Mesenchymal stem cell (in vitro differentiated cells and primary cell): ENCODE results near the gene ZAR1L. TPM values are rescaled to one million over a fixed set of nuclear protein-coding genes. Genes with fewer than 3 reads are reported as not detected.
"Not testable (repeated sequence)": the region's sequence is repeated elsewhere in the genome, so short reads cannot be mapped to it uniquely, and the experiment has no call there.

Source experiments
- DNase-seq: peaks from one replicate; pipeline ENCODE4 v3.0.0-alpha.2; 2013
- H2AFZ ChIP-seq: one replicate; pipeline ENCODE4 v1.6.1; 2013; ENCODE audit warnings: low read depth, mild to moderate bottlenecking, control low read depth, inconsistent platforms, low read length, moderate library complexity
- H2AK5ac ChIP-seq: 2 replicates; pipeline ENCODE4 v1.6.1; 2013; ENCODE audit warnings: low read length, moderate library complexity, mild to moderate bottlenecking, inconsistent platforms; ENCODE audit not compliant: severe bottlenecking
- H2BK120ac ChIP-seq: one replicate; pipeline ENCODE4 v1.6.1; 2013; ENCODE audit warnings: low read depth, mild to moderate bottlenecking, inconsistent platforms, low read length, moderate library complexity
- H2BK12ac ChIP-seq, 2 experiments: one replicate each; pipeline ENCODE4 v1.6.1; 2013; ENCODE audit warnings: inconsistent platforms in 2 of 2, low read length in 2 of 2, mild to moderate bottlenecking in 2 of 2, moderate library complexity in 2 of 2, control low read depth in 1 of 2
- H2BK15ac ChIP-seq: one replicate; pipeline ENCODE4 v1.6.1; 2013; ENCODE audit warnings: mild to moderate bottlenecking, low read depth, inconsistent platforms; ENCODE audit not compliant: poor library complexity, severe bottlenecking
- H2BK5ac ChIP-seq: 2 replicates; pipeline ENCODE4 v1.6.1; 2013; ENCODE audit warnings: low read depth, mild to moderate bottlenecking, low read length, control low read depth, inconsistent platforms; ENCODE audit not compliant: poor library complexity, severe bottlenecking
- H3K14ac ChIP-seq, 2 experiments: one replicate each; pipeline ENCODE4 v1.6.1; 2013; ENCODE audit warnings: inconsistent platforms in 2 of 2, low read length in 2 of 2, control low read depth in 1 of 2, mild to moderate bottlenecking in 1 of 2, moderate library complexity in 1 of 2
- H3K18ac ChIP-seq, 2 experiments: one replicate each; pipeline ENCODE4 v1.6.1; 2013; ENCODE audit warnings: inconsistent platforms in 2 of 2, low read length in 2 of 2, control low read depth in 1 of 2, low read depth in 1 of 2, mild to moderate bottlenecking in 1 of 2
- H3K23ac ChIP-seq, 2 experiments: one replicate each; pipeline ENCODE4 v1.6.1; 2013; ENCODE audit warnings: inconsistent platforms in 2 of 2, low read length in 2 of 2, mild to moderate bottlenecking in 2 of 2, moderate library complexity in 2 of 2, control low read depth in 1 of 2
- H3K27ac ChIP-seq: 2 replicates; pipeline ENCODE4 v1.5.1; 2013; ENCODE audit warnings: mild to moderate bottlenecking, moderate library complexity, low read length, control low read depth, inconsistent platforms; ENCODE audit not compliant: poor library complexity, severe bottlenecking
- H3K27me3 ChIP-seq, 2 experiments: 2 replicates each; pipeline versions ENCODE4 v1.6.1 to v1.7.0; 2013; ENCODE audit warnings: low read length in 2 of 2, mild to moderate bottlenecking in 2 of 2, moderate library complexity in 2 of 2, control low read depth in 1 of 2, inconsistent platforms in 1 of 2; ENCODE audit not compliant: control insufficient read depth in 1 of 2, insufficient read depth in 1 of 2
- H3K36me3 ChIP-seq, 2 experiments: 2 replicates each; pipeline versions ENCODE4 v1.6.1 to v1.7.0; 2013; ENCODE audit warnings: low read length in 2 of 2, control low read depth in 1 of 2, inconsistent platforms in 1 of 2, low read depth in 1 of 2, mild to moderate bottlenecking in 1 of 2; ENCODE audit not compliant: insufficient read depth in 2 of 2, control insufficient read depth in 1 of 2
- H3K4ac ChIP-seq, 2 experiments: one replicate each; pipeline ENCODE4 v1.6.1; 2013; ENCODE audit warnings: inconsistent platforms in 2 of 2, low read length in 2 of 2, mild to moderate bottlenecking in 2 of 2, moderate library complexity in 2 of 2, control low read depth in 1 of 2, low read depth in 1 of 2
- H3K4me1 ChIP-seq: 2 replicates; pipeline ENCODE4 v1.6.1; 2013; ENCODE audit warnings: low read depth, low read length, control low read depth; ENCODE audit not compliant: control insufficient read depth, insufficient read depth
- H3K4me2 ChIP-seq: 2 replicates; pipeline ENCODE4 v1.6.1; 2013; ENCODE audit warnings: low read length, mild to moderate bottlenecking, inconsistent platforms; ENCODE audit not compliant: poor library complexity, severe bottlenecking
- H3K4me3 ChIP-seq, 2 experiments: 2 replicates each; pipeline versions ENCODE4 v1.5.1 to v1.7.0; 2013; ENCODE audit warnings: low read length in 2 of 2, mild to moderate bottlenecking in 2 of 2, control low read depth in 1 of 2, low read depth in 1 of 2; ENCODE audit not compliant: insufficient read depth in 1 of 2
- H3K79me1 ChIP-seq: replicated peaks from 2 replicates; pipeline ENCODE4 v1.6.1; 2013; ENCODE audit warnings: mild to moderate bottlenecking, control low read depth, low read length, inconsistent platforms; ENCODE audit not compliant: poor library complexity, severe bottlenecking
- H3K9ac ChIP-seq: 2 replicates; pipeline ENCODE4 v1.7.0; 2013; ENCODE audit warnings: mild to moderate bottlenecking, low read length, moderate library complexity
- H3K9me3 ChIP-seq: 2 replicates; pipeline ENCODE4 v1.7.0; 2013; ENCODE audit warnings: mild to moderate bottlenecking, low read length; ENCODE audit not compliant: control insufficient read depth
- H4K8ac ChIP-seq: one replicate; pipeline ENCODE4 v1.6.1; 2013; ENCODE audit warnings: inconsistent platforms, mild to moderate bottlenecking, low read length, moderate library complexity
- H4K91ac ChIP-seq: one replicate; pipeline ENCODE4 v1.6.1; 2013; ENCODE audit warnings: mild to moderate bottlenecking, low read length, inconsistent platforms
- WGBS: methylation state at CpG from one replicate; pipeline ENCODE4 v1.1.7; 2013; ENCODE audit warnings: mixed read lengths; 5-methylcytosine and 5-hydroxymethylcytosine counted together
- polyA plus RNA-seq, 2 experiments: library from polyadenylated mRNA; stranded (reverse); fragments of 200-250 nt; gene quantifications; one replicate each; pipeline ENCODE4 v1.2.3, GENCODE V29; 2013

The ZAR1L gene
- polyA plus RNA-seq (2013, experiment 1 of 2), result not detected
- not detected for polyA plus RNA-seq (2013, experiment 2 of 2)

DNA sequence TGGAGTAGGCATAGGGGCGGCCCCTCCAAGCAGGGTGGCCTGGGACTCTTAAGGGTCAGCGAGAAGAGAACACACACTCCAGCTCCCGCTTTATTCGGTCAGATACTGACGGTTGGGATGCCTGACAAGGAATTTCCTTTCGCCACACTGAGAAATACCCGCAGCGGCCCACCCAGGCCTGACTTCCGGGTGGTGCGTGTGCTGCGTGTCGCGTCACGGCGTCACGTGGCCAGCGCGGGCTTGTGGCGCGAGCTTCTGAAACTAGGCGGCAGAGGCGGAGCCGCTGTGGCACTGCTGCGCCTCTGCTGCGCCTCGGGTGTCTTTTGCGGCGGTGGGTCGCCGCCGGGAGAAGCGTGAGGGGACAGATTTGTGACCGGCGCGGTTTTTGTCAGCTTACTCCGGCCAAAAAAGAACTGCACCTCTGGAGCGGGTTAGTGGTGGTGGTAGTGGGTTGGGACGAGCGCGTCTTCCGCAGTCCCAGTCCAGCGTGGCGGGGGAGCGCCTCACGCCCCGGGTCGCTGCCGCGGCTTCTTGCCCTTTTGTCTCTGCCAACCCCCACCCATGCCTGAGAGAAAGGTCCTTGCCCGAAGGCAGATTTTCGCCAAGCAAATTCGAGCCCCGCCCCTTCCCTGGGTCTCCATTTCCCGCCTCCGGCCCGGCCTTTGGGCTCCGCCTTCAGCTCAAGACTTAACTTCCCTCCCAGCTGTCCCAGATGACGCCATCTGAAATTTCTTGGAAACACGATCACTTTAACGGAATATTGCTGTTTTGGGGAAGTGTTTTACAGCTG is at the start of gene ZAR1L, which contains the start of gene BRCA2:
Gene ZAR1L, minus strand, starts transcription at position 126 of the 790 bp plus-strand sequence. CDS start 3,438 bp downstream, outside the sequence.
Gene BRCA2, plus strand, starts transcription at position 271 of the 790 bp plus-strand sequence. CDS start 953 bp downstream, outside the sequence.
- H2BK120ac ChIP-seq, result no peak within 1 kb of the TSS
- H3K36me3 ChIP-seq, result no peaks in the 10 kb centered on the region
- no peaks in the 10 kb centered on the region for H3K9me3 ChIP-seq
- peak within 1 kb of the TSS; percentile 73 for H4K91ac ChIP-seq
- no peaks in the 10 kb centered on the region for H3K4me1 ChIP-seq
- H2BK15ac ChIP-seq, result peak within 1 kb of the TSS; percentile 62
- H3K27ac ChIP-seq, result peak within 1 kb of the TSS; percentile 78
- no peak within 1 kb of the TSS for H2BK5ac ChIP-seq
- no peaks in the 10 kb centered on the region for H3K79me1 ChIP-seq
- H3K18ac ChIP-seq, result peak within 1 kb of the TSS; percentile 80 to 84
- under 1% methylated on average over 50 of the region's 60 CpGs for WGBS
- DNase-seq, result peak; percentile 93
- no peak within 1 kb of the TSS for H3K23ac ChIP-seq
- peak within 1 kb of the TSS; percentile 88 to 90 for H3K4me3 ChIP-seq
- H4K8ac ChIP-seq, result peak within 1 kb of the TSS; percentile 100
- no peaks in the 10 kb centered on the region for H3K27me3 ChIP-seq
- peak within 1 kb of the TSS; percentile 98 for H3K9ac ChIP-seq
- H2AFZ ChIP-seq, result peak within 1 kb of the TSS; percentile 91
- H2AK5ac ChIP-seq, result no peak within 1 kb of the TSS
- peak within 1 kb of the TSS in 1 of 2 experiments; percentile 37 for H2BK12ac ChIP-seq
- peak within 1 kb of the TSS; percentile 85 for H3K4me2 ChIP-seq
- H3K4ac ChIP-seq, result peak within 1 kb of the TSS; percentile 19 to 39
- no peak within 1 kb of the TSS for H3K14ac ChIP-seq

- Histone ChIP-seq H4K8ac (no peak overlapping the region), H3K18ac (no peak overlapping the region), H3K27ac (no peak overlapping the region), H3K4me1 (no peaks in the 10 kb centered on the region), H3K27me3 (no peaks in the 10 kb centered on the region), H2BK5ac (no peak overlapping the region), H3K36me3 (no peaks in the 10 kb centered on the region), H3K79me1 (no peaks in the 10 kb centered on the region), H4K91ac (no peak overlapping the region), H3K9me3 (no peaks in the 10 kb centered on the region), H3K9ac (no peak overlapping the region), H3K23ac (no peak overlapping the region), H3K14ac (no peak overlapping the region), H2BK120ac (no peak overlapping the region), H3K4me2 (no peak overlapping the region), H3K4me3 (no peak overlapping the region), H2BK12ac (no peak overlapping the region), H3K4ac (no peak overlapping the region), H2AK5ac (no peak overlapping the region), H2BK15ac (no peak overlapping the region), H2AFZ (no peak overlapping the region)
- 81% methylated on average over 2 of the region's 2 CpGs for WGBS
- no peak for DNase-seq
Measured at GRCh38 chr13:32362574-32362973, 47.4 kb upstream of the ZAR1L start.

DNA sequence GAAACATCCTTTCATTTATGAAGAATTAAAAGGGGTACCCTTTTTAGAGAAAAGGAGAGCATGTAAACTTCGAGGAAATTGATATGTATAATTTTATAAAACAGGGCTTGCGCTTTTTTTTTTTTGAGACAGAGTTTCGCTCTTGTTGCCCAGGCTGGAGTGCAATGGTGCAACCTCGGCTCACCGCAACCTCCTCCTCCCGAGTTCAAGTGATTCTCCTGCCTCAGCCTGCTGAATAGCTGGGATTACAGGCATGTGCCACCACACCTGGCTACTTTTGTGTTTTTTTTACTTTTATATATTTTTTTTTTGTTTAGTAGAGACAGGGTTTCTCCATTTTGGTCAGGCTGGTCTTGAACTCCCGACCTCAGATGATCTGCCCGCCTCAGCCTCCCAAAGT is 40.8 kb upstream of the ZAR1L start:
- not testable (repeated sequence) for H3K14ac ChIP-seq, H2AFZ ChIP-seq, H3K23ac ChIP-seq, H3K4me2 ChIP-seq, H2BK5ac ChIP-seq, H2BK15ac ChIP-seq, H4K91ac ChIP-seq, DNase-seq, H3K18ac ChIP-seq, H2BK12ac ChIP-seq, H3K9me3 ChIP-seq, H3K4ac ChIP-seq, H3K27ac ChIP-seq, H2BK120ac ChIP-seq, H3K27me3 ChIP-seq, H3K9ac ChIP-seq, H3K79me1 ChIP-seq, H3K4me1 ChIP-seq, H3K4me3 ChIP-seq, H2AK5ac ChIP-seq, H4K8ac ChIP-seq
- peaks cover 0 to 19% of the 10 kb centered on the region in 2 experiments for H3K36me3 ChIP-seq
- 100% methylated on average over 6 of the region's 8 CpGs for WGBS

- Histone ChIP-seq H3K18ac (no peak overlapping the region), H3K4me2 (no peak overlapping the region), H3K36me3 (peaks cover 0 to 23% of the 10 kb centered on the region in 2 experiments), H2AFZ (no peak overlapping the region), H2BK15ac (no peak overlapping the region), H3K79me1 (no peaks in the 10 kb centered on the region), H3K4ac (no peak overlapping the region), H3K9me3 (no peaks in the 10 kb centered on the region), H2BK5ac (no peak overlapping the region), H3K9ac (no peak overlapping the region), H3K14ac (no peak overlapping the region), H2AK5ac (no peak overlapping the region), H4K8ac (no peak overlapping the region), H2BK120ac (no peak overlapping the region), H3K27ac (no peak overlapping the region), H3K4me1 (no peaks in the 10 kb centered on the region), H3K23ac (no peak overlapping the region), H4K91ac (no peak overlapping the region), H3K4me3 (no peak overlapping the region), H3K27me3 (no peaks in the 10 kb centered on the region), H2BK12ac (no peak overlapping the region)
- no peak for DNase-seq
- over 99% methylated on average over 1 of the region's 1 CpG for WGBS
Measured at GRCh38 chr13:32354040-32354439, 38.9 kb upstream of the ZAR1L start.
